Naive B cell (primary cell): Measurements from ENCODE around the gene OR13J1. TPM values are rescaled to one million over a fixed set of nuclear protein-coding genes. Genes with fewer than 3 reads are reported as not detected.
"Not testable (repeated sequence)": the region's sequence is repeated elsewhere in the genome, so short reads cannot be mapped to it uniquely, and the experiment has no call there.

Experiments used
- ATAC-seq, 2 donors: fragments of 150-1000 bp; cut with Tn5 transposase; 2 replicates each; pipeline ENCODE4 v1.10.0; 2021; ENCODE audit warnings: low read depth in 2 of 2, mild to moderate bottlenecking in 2 of 2, moderate library complexity in 2 of 2
- DNase-seq: peaks from one replicate; pipeline ENCODE4 v3.0.0; 2022
- H3K27ac Mint-ChIP-seq, 6 donors: one replicate each; pipeline ENCODE4 v1.8.0; 2020 to 2022; ENCODE audit warnings: mild to moderate bottlenecking in 6 of 6, mixed read lengths in 6 of 6, moderate library complexity in 5 of 6, inconsistent platforms in 2 of 6
- H3K27me3 Mint-ChIP-seq, 3 donors: one replicate each; pipeline ENCODE4 v1.8.0; 2021 to 2022; ENCODE audit warnings: mixed read lengths in 3 of 3, mild to moderate bottlenecking in 1 of 3
- H3K36me3 Mint-ChIP-seq, 2 donors: one replicate each; pipeline ENCODE4 v1.8.0; 2020 to 2022; ENCODE audit warnings: mixed read lengths in 2 of 2, inconsistent platforms in 1 of 2, mild to moderate bottlenecking in 1 of 2
- H3K4me1 Mint-ChIP-seq, 3 donors: one replicate each; pipeline ENCODE4 v1.8.0; 2020 to 2022; ENCODE audit warnings: mixed read lengths in 3 of 3, inconsistent platforms in 1 of 3, mild to moderate bottlenecking in 1 of 3, moderate library complexity in 1 of 3
- H3K4me3 Mint-ChIP-seq, 8 donors: one replicate each; pipeline ENCODE4 v1.8.0; 2020 to 2022; ENCODE audit warnings: mild to moderate bottlenecking in 8 of 8, mixed read lengths in 8 of 8, moderate library complexity in 8 of 8, inconsistent platforms in 2 of 8
- H3K9me3 Mint-ChIP-seq, 7 donors: one replicate each; pipeline ENCODE4 v1.8.0; 2020 to 2022; ENCODE audit warnings: mixed read lengths in 7 of 7, mild to moderate bottlenecking in 5 of 7, inconsistent platforms in 2 of 7, moderate library complexity in 1 of 7
- polyA plus RNA-seq, 6 donors: library from polyadenylated mRNA; unstranded; fragments of 300-500 nt; fragmentation: Illumina TruSeq; gene quantifications; one replicate each; pipeline ENCODE4 v1.2.3, GENCODE V29; 2021; ENCODE audit warnings: low read depth in 6 of 6

OR13J1 gene
- not detected for polyA plus RNA-seq

DNA sequence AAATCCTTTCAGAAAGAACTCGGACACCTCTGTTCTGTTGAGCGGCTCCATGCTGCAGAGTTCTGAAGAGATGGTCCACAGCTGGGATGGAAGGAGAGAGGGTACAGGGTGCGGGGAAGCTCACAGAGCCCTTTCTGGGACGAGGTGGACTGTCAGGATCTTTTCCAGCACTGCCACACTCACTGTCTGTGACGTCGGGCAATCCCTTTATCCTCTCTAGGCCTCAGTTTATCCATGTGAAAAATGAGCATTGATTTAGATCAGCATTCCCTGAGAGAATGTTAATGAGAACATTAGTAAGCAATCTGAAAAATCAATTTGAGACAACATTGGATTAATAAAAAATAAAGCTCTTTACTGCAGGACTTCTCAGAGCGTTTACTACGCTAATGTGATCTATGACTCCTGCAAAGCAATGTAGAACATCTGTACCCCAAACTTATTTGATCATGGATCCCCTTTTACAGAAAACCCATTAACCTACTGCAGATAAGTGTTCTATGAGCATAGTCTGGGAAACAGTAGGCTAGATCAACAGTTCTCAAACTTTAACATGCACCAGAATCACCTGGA is at the start of gene OR13J1:
Gene OR13J1, minus strand, starts transcription at position 51 of the 573 bp plus-strand sequence. Its CDS starts 0 bp downstream, at position 51.
- no peak within 1 kb of the TSS for H3K4me3 Mint-ChIP-seq
- no peak for ATAC-seq
- H3K36me3 Mint-ChIP-seq: no peaks in the 10 kb centered on the region
- peaks cover 0 to 7% (median 6%) of the 10 kb centered on the region in 3 donors for H3K27me3 Mint-ChIP-seq
- no peak for DNase-seq
- peaks cover 0 to 3% (median 0%) of the 10 kb centered on the region in 7 donors for H3K9me3 Mint-ChIP-seq
- peaks cover 0 to 4% (median 0%) of the 10 kb centered on the region in 3 donors for H3K4me1 Mint-ChIP-seq
- H3K27ac Mint-ChIP-seq: no peak within 1 kb of the TSS

DNA sequence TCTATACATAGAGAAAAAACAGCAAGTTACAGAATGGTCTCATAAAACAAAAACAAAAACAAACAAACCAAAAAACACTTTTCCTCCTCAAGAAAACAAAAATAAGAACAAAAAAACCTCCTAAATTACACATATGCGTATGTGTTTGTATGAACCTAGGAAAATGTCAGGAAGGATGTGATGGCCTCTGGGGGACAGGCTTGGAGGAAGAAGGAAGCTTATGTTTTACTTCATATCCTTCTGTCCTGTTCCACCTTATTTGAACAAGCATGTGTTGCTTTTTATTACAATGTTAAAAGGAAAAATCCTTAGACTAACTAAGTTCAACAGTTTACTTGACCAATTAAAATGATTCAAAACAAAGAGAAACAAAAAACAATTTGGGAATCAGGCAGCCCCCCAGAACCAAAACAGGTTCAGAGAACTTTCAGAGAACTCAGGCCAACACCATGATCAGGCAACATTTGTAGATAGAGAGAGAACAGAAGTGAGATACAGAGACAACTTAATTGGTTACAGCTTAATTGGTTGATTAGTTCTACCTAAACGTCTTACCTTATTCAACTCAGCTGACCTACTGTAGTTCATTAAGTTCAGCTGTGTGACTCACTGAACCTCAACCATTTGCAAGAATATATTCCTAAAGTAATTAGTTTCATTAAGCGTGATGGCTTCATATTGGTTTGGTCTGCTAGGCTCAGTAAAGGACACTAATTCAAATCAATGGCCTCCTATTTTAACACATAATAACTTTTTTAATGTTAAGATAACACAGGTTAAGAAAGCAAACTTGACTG is 49.2 kb upstream of the OR13J1 start:
- Mint-ChIP-seq H3K4me1 (peaks cover 0 to 10% (median 0%) of the 10 kb centered on the region in 3 donors), H3K9me3 (no peaks in the 10 kb centered on the region), H3K4me3 (no peak overlapping the region), H3K27me3 (peaks cover 16 to 22% (median 20%) of the 10 kb centered on the region in 3 donors), H3K27ac (peak overlapping the region in 4 of 6 donors; percentile 2 to 80 (median 42)), H3K36me3 (no peaks in the 10 kb centered on the region)
- ATAC-seq (no peak), DNase-seq (no peak)

- H3K27me3 Mint-ChIP-seq: peaks cover 11 to 16% (median 15%) of the 10 kb centered on the region in 3 donors
- ATAC-seq: peak in 1 of 2 donors; percentile 41
- peaks cover 0 to 10% (median 0%) of the 10 kb centered on the region in 3 donors for H3K4me1 Mint-ChIP-seq
- H3K9me3 Mint-ChIP-seq: no peaks in the 10 kb centered on the region
- H3K4me3 Mint-ChIP-seq: no peak overlapping the region
- peak overlapping the region in 1 of 6 donors; percentile 45 for H3K27ac Mint-ChIP-seq
- H3K36me3 Mint-ChIP-seq: no peaks in the 10 kb centered on the region
- DNase-seq: no peak
These were observed 48.6 kb upstream of the OR13J1 start for GRCh38 chr9:35918780-35919179.

- H3K4me3 Mint-ChIP-seq: no peak overlapping the region
- H3K9me3 Mint-ChIP-seq: no peaks in the 10 kb centered on the region
- ATAC-seq (no peak), DNase-seq (no peak)
- H3K27ac Mint-ChIP-seq: no peak overlapping the region
- no peaks in the 10 kb centered on the region for H3K36me3 Mint-ChIP-seq
- peaks cover 0 to 5% (median 1%) of the 10 kb centered on the region in 3 donors for H3K27me3 Mint-ChIP-seq
- peaks cover 0 to 10% (median 0%) of the 10 kb centered on the region in 3 donors for H3K4me1 Mint-ChIP-seq
These were observed 47.1 kb upstream of the OR13J1 start for GRCh38 chr9:35917261-35917660.

GRCh38 chr9:35915681-35916294 is 45.6 kb upstream of the OR13J1 start:
- Mint-ChIP-seq H3K4me1 (peaks cover 3 to 14% (median 5%) of the 10 kb centered on the region in 3 donors), H3K36me3 (no peaks in the 10 kb centered on the region), H3K4me3 (no peak overlapping the region), H3K9me3 (no peaks in the 10 kb centered on the region), H3K27me3 (peaks cover 2 to 4% (median 3%) of the 10 kb centered on the region in 3 donors), H3K27ac (peak overlapping the region in 1 of 6 donors; percentile 21)
- DNase-seq (no peak), ATAC-seq (no peak)

DNA sequence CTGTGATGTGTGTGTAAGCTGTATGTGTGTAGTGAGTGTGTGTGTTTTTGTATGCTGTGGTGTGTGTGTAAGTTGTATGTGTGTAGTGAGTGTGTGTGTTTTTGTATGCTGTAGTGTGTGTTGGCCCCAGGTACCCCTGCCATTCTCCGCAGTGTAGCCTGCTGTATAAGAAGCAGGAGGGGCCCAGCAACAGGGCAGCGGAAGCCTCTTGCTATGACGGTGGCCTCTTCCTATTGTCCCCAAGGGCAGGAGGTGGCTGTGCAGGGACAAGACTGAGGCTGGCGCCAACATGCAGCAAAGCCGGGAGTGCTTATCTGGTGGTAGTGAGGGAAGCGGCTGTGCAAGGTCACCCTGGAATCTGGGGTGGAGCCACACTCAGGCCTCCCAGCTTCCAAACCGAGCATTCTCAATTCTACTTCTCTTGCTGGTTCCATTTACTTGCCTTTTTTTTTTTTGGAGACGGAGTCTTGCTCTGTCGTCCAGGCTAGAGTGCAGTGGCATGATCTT is 44.2 kb upstream of the OR13J1 start:
- peak; percentile 47 to 51 for ATAC-seq
- Mint-ChIP-seq H3K4me1 (peaks cover 6 to 17% (median 7%) of the 10 kb centered on the region in 3 donors), H3K36me3 (no peaks in the 10 kb centered on the region), H3K9me3 (no peaks in the 10 kb centered on the region), H3K27me3 (peaks cover 9 to 14% (median 10%) of the 10 kb centered on the region in 3 donors), H3K27ac (no peak overlapping the region), H3K4me3 (no peak overlapping the region)
- DNase-seq: no peak

DNA sequence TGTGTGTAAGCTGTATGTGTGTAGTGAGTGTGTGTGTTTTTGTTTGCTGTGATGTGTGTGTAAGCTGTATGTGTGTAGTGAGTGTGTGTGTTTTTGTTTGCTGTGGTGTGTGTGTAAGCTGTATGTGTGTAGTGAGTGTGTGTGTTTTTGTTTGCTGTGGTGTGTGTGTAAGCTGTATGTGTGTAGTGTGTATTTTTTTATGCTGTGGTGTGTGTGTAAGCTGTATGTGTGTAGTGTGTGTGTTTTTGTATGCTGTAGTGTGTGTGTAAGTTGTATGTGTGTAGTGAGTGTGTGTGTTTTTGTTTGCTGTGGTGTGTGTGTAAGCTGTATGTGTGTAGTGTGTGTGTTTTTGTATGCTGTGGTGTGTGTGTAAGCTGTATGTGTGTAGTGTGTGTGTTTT is 43.2 kb upstream of the OR13J1 start:
- not testable (repeated sequence) for H3K9me3 Mint-ChIP-seq, ATAC-seq, H3K27ac Mint-ChIP-seq, H3K4me3 Mint-ChIP-seq, H3K36me3 Mint-ChIP-seq, DNase-seq
- peaks cover 15 to 24% (median 16%) of the 10 kb centered on the region in 3 donors for H3K27me3 Mint-ChIP-seq
- peaks cover 6 to 16% (median 13%) of the 10 kb centered on the region in 3 donors for H3K4me1 Mint-ChIP-seq

DNA sequence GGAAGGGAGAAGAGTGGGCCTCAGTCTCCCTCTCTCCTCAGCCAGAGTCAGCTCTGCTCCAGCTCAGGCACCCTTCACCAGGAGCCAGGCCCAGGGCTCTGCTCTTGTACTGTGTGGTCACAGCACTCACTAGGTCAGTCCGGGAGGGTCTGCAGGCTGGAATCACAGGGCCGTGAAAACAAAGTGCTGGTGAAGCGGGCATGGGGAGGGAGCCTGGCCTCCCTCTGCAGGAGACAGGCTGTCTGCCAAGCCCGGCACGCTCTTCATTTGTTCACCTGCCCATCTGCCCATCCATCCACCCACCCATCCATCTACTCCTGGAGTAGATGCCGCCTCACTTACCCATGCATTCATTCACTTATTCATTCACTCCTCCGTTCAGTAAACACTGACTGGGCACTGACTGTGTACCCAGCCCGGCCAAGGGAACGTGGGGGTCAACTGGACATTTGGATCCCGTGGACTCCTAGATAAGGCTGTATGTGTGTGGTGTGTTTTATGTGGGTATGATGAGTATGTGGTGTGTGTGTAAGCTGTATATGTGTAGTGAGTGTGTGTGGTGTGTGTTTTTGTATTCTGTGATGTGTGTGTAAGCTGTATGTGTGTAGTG is 42.7 kb upstream of the OR13J1 start:
- no peaks in the 10 kb centered on the region for H3K36me3 Mint-ChIP-seq
- peaks cover 6 to 19% (median 17%) of the 10 kb centered on the region in 3 donors for H3K4me1 Mint-ChIP-seq
- H3K4me3 Mint-ChIP-seq: no peak overlapping the region
- H3K27me3 Mint-ChIP-seq: peaks cover 16 to 24% (median 18%) of the 10 kb centered on the region in 3 donors
- no peaks in the 10 kb centered on the region for H3K9me3 Mint-ChIP-seq
- DNase-seq (no peak), ATAC-seq (no peak)
- H3K27ac Mint-ChIP-seq: no peak overlapping the region

- H3K36me3 Mint-ChIP-seq: no peaks in the 10 kb centered on the region
- DNase-seq (no peak), ATAC-seq (no peak)
- H3K4me3 Mint-ChIP-seq: no peak overlapping the region
- no peak overlapping the region for H3K27ac Mint-ChIP-seq
- peaks cover 16 to 35% (median 30%) of the 10 kb centered on the region in 3 donors for H3K27me3 Mint-ChIP-seq
- H3K4me1 Mint-ChIP-seq: peaks cover 6 to 19% (median 17%) of the 10 kb centered on the region in 3 donors
- H3K9me3 Mint-ChIP-seq: no peaks in the 10 kb centered on the region
These were observed 41.5 kb upstream of the OR13J1 start for GRCh38 chr9:35911690-35912089.

DNA sequence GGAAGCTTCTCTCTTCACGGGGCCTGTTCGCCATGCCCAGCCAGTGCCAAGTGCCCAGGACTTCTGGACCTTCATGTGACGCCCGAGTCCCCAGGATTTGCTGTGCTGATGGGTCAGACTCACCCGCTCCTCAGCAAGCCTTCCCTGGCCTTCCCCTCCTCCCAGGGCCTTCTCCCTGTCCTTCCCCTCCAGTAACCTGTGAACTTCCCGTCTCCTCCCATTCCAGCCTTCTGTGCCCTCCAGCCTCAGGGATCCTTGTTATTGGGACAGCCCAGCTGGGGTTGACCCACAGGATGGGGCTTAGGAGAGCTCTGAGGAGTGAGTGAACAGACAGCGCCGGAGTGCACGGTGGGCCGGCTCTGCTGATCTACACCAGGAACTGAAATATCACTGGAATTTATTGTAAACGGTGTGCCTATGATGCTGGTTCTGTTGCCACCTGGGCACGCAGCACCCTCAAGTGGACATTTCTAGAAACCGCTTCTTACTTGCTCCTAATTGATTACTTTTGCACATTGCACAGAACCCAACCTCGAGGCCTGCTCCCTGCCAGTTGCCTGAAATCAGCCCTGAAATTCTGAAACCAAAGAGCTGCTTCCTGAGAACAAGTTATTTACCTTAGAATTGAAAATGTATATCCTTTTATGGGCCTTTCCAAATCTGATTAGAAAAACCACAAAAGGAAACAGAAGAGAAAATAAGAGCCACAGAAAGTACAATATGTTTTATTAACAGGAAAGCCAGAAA is 40.6 kb upstream of the OR13J1 start:
- Mint-ChIP-seq H3K4me1 (peaks cover 6 to 19% (median 17%) of the 10 kb centered on the region in 3 donors), H3K27ac (no peak overlapping the region), H3K4me3 (peak overlapping the region in 1 of 8 donors; percentile 44), H3K36me3 (no peaks in the 10 kb centered on the region), H3K9me3 (no peaks in the 10 kb centered on the region), H3K27me3 (peaks cover 16 to 37% (median 35%) of the 10 kb centered on the region in 3 donors)
- ATAC-seq (peak in 1 of 2 donors; percentile 48), DNase-seq (no peak)

DNA sequence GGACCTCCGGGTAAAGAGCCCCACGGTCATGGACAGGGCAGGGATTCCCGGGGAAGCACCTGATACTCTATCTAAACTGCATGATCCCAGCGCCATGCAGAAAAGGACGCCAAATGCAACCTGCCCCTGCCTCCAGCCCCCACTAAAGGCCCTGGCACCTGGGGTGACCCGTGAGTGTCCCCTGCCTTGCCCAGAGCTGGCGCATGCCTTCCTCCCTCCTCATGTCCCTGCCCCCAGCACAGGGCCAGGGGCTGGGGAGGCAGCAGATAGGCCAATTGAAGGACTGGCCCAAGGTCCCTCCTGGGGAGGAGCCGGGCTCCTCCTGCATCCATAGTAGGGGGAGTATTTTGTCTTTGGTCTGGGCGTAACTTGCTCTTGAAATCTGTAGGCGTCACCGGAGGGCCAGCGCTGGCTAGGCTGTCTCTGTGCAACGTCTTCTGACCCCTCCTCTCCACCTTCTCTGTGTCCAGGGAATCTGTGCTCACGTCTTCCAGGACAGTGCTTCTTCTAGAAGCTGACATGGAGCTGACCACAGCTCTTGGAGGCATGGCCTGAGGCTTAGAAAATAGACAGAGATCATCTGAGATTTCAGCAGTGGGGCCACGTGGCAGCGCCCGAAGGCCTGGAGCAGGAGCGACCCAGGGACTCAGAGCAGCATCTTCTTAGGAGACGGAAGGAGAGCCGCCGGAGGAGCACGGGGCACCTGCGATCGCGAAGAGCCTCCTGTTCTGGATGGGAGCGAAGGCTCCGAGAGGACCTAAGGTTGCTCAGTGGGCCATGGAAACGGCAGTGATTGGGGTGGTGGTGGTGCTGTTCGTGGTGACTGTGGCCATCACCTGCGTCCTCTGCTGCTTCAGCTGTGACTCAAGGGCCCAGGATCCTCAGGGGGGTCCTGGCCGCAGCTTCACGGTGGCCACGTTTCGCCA is 39.7 kb upstream of the OR13J1 start:
- no peak overlapping the region for H3K27ac Mint-ChIP-seq
- peaks cover 6 to 19% (median 17%) of the 10 kb centered on the region in 3 donors for H3K4me1 Mint-ChIP-seq
- no peak for DNase-seq
- no peak for ATAC-seq
- H3K27me3 Mint-ChIP-seq: peaks cover 16 to 38% (median 35%) of the 10 kb centered on the region in 3 donors
- no peaks in the 10 kb centered on the region for H3K36me3 Mint-ChIP-seq
- H3K9me3 Mint-ChIP-seq: no peaks in the 10 kb centered on the region
- no peak overlapping the region for H3K4me3 Mint-ChIP-seq

- Mint-ChIP-seq H3K9me3 (no peaks in the 10 kb centered on the region), H3K4me3 (no peak within 1 kb of the TSS)
- no peak for ATAC-seq
These were observed 39.1 kb upstream of the OR13J1 start, which contains the start of gene SPAAR for GRCh38 chr9:35909274-35909673. TSS of gene SPAAR (plus strand) at chr9:35909490. CDS start at chr9:35910464, 974 bp downstream.

More at GRCh38 chr9:35909274-35909673, 39.1 kb upstream of the OR13J1 start, which contains the start of gene SPAAR:
- Mint-ChIP-seq H3K4me1 (peaks cover 6 to 19% (median 17%) of the 10 kb centered on the region in 3 donors), H3K27me3 (peaks cover 20 to 45% (median 35%) of the 10 kb centered on the region in 3 donors), H3K36me3 (no peaks in the 10 kb centered on the region), H3K27ac (no peak within 1 kb of the TSS)
- DNase-seq: no peak
